Measurements from ENCODE around the gene BTG2. TPM values are rescaled to one million over a fixed set of nuclear protein-coding genes. Genes with fewer than 3 reads are reported as not detected.
A peak's percentile ranks its signal among the peaks of the same experiment; 100 is the strongest.

Gene BTG2
- total and polyA plus RNA-seq, 4 donors, result 36.2 to 302 (median 84.2) TPM

- DNase-seq (peak in 1 of 2 donors; percentile 89), ATAC-seq (ENCODE audit: low FRiP score) (peak; percentile 2)
- no peak overlapping the region for H3K4me3 ChIP-seq (ENCODE audit: low read length in 2 of 2)
Observed at GRCh38 chr1:203273869-203274602, 31.3 kb upstream of the BTG2 start.

GRCh38 chr1:203274603-203275381, 30.5 kb upstream of the BTG2 start:
- Histone ChIP-seq H3K27me3 (ENCODE audit: control insufficient read depth in 1 of 2, insufficient read depth in 2 of 2, low read length in 1 of 2) (no peaks in the 10 kb centered on the region), H3K4me3 (ENCODE audit: low read length in 2 of 2) (no peak overlapping the region), H3K9me3 (ENCODE audit: control insufficient read depth, low read length) (no peaks in the 10 kb centered on the region), H3K4me1 (ENCODE audit: control insufficient read depth in 1 of 2, insufficient read depth in 2 of 2, low read length in 2 of 2) (peaks cover 3 to 4% of the 10 kb centered on the region in 2 donors), H3K27ac (ENCODE audit: low read depth in 1 of 2, low read length in 2 of 2) (peak overlapping the region; percentile 71 to 76), H3K36me3 (ENCODE audit: control insufficient read depth in 1 of 2, insufficient read depth in 2 of 2, low read length in 1 of 2) (no peaks in the 10 kb centered on the region)
- peak in 1 of 2 donors; percentile 86 for DNase-seq
- intact Hi-C loops (cut with DNase I), result loop anchor here (5.0 kb wide), 2 partner anchors 33 to 213 kb away; partner anchors contain the start of gene BTG2 (in 1 of the 2)
- peak; percentile 17 for ATAC-seq (ENCODE audit: low FRiP score)
- 15 to 21% methylated on average over 12 of the region's 12 CpGs for WGBS, 2 donors

More at GRCh38 chr1:203273869-203274602, 31.3 kb upstream of the BTG2 start:
- Histone ChIP-seq H3K27me3 (ENCODE audit: control insufficient read depth in 1 of 2, insufficient read depth in 2 of 2, low read length in 1 of 2) (no peaks in the 10 kb centered on the region), H3K36me3 (ENCODE audit: control insufficient read depth in 1 of 2, insufficient read depth in 2 of 2, low read length in 1 of 2) (no peaks in the 10 kb centered on the region), H3K9me3 (ENCODE audit: control insufficient read depth, low read length) (no peaks in the 10 kb centered on the region), H3K4me1 (ENCODE audit: control insufficient read depth in 1 of 2, insufficient read depth in 2 of 2, low read length in 2 of 2) (peaks cover 3 to 4% of the 10 kb centered on the region in 2 donors), H3K27ac (ENCODE audit: low read depth in 1 of 2, low read length in 2 of 2) (peak overlapping the region; percentile 71 to 76)
- intact Hi-C loops (cut with DNase I), result loop anchor here (2.0 to 5.0 kb wide), 5 partner anchors 33 to 213 kb away; partner anchors contain the start of gene BTG2 (in 1 of the 2)
- WGBS, 2 donors, result 73 to 79% methylated on average over 12 of the region's 12 CpGs

GRCh38 chr1:203275656-203276272, 29.6 kb upstream of the BTG2 start:
- DNase-seq, result no peak
- WGBS, 2 donors, result 90 to 95% methylated on average over 11 of the region's 11 CpGs
- Histone ChIP-seq H3K27ac (ENCODE audit: low read depth in 1 of 2, low read length in 2 of 2) (no peak overlapping the region), H3K9me3 (ENCODE audit: control insufficient read depth, low read length) (no peaks in the 10 kb centered on the region), H3K36me3 (ENCODE audit: control insufficient read depth in 1 of 2, insufficient read depth in 2 of 2, low read length in 1 of 2) (no peaks in the 10 kb centered on the region), H3K4me1 (ENCODE audit: control insufficient read depth in 1 of 2, insufficient read depth in 2 of 2, low read length in 2 of 2) (peaks cover 3 to 4% of the 10 kb centered on the region in 2 donors), H3K4me3 (ENCODE audit: low read length in 2 of 2) (no peak overlapping the region), H3K27me3 (ENCODE audit: control insufficient read depth in 1 of 2, insufficient read depth in 2 of 2, low read length in 1 of 2) (no peaks in the 10 kb centered on the region)
- no peak for ATAC-seq (ENCODE audit: low FRiP score)
- intact Hi-C loops (cut with DNase I), result no loop called here

- H3K4me1 ChIP-seq (ENCODE audit: control insufficient read depth in 1 of 2, insufficient read depth in 2 of 2, low read length in 2 of 2), result peaks cover 3 to 4% of the 10 kb centered on the region in 2 donors
- H3K9me3 ChIP-seq (ENCODE audit: control insufficient read depth, low read length), result no peaks in the 10 kb centered on the region
- H3K27me3 ChIP-seq (ENCODE audit: control insufficient read depth in 1 of 2, insufficient read depth in 2 of 2, low read length in 1 of 2), result no peaks in the 10 kb centered on the region
- 80 to 98% methylated on average over 5 of the region's 5 CpGs for WGBS, 2 donors
- no peak overlapping the region for H3K27ac ChIP-seq (ENCODE audit: low read depth in 1 of 2, low read length in 2 of 2)
- DNase-seq, result no peak
- no peaks in the 10 kb centered on the region for H3K36me3 ChIP-seq (ENCODE audit: control insufficient read depth in 1 of 2, insufficient read depth in 2 of 2, low read length in 1 of 2)
- intact Hi-C loops (cut with DNase I), result no loop called here
- no peak for ATAC-seq (ENCODE audit: low FRiP score)
- H3K4me3 ChIP-seq (ENCODE audit: low read length in 2 of 2), result no peak overlapping the region
Observed at GRCh38 chr1:203276408-203276807, 28.9 kb upstream of the BTG2 start.

GRCh38 chr1:203276916-203277545, 28.3 kb upstream of the BTG2 start:
- DNase-seq, result no peak
- no peak for ATAC-seq (ENCODE audit: low FRiP score)

DNA sequence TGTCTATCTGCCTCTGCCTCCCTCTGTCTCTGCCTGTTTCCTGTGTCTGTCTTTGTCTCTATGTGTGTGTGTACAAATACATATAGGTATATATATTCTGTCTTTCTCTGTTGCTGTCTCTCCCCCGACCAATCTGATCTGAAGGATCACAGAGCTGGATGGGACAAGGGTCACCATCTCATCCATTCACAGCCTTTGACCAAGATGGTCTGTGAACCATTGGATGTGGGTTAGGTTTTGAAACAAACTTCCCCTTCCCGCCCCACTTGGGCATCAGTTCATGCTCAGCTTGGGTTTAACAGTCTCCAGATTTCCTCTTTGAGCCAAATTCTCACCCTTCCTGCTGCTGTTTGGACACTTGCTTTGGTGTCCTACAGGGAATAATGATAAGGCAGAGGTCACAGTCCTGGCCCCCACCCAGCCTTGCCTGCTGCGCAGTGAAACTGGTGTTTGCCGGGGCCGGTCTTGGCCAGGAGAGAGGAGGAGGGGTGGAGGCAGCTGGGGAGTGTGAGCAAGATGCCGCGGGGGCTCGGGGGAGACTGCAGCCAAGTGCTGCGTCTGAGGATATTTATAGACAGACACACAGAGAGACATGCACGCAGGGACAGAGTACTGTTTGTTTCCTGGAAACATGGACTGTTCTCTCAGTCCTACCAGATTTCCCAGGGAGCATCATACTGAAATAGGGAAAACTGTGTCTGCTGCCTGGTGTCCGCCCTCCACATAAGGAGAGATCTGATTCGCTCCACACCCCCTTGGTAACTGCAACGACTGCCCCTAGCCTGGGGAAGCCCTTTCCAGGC, 27.0 kb upstream of the BTG2 start:
- peak overlapping the region; percentile 43 to 76 for H3K27ac ChIP-seq (ENCODE audit: low read depth in 1 of 2, low read length in 2 of 2)
- DNase-seq, result peak; percentile 91 to 97
- H3K36me3 ChIP-seq (ENCODE audit: control insufficient read depth in 1 of 2, insufficient read depth in 2 of 2, low read length in 1 of 2), result no peaks in the 10 kb centered on the region
- peak; percentile 89 for ATAC-seq (ENCODE audit: low FRiP score)
- WGBS, 2 donors, result 6 to 9% methylated on average over 13 of the region's 13 CpGs
- intact Hi-C loops (cut with DNase I), result loop anchor here in 1 of 2 donors (2.0 kb wide), 1 partner anchor 29 kb away; no protein-coding TSS in a partner anchor
- H3K4me1 ChIP-seq (ENCODE audit: control insufficient read depth in 1 of 2, insufficient read depth in 2 of 2, low read length in 2 of 2), result peaks cover 3 to 4% of the 10 kb centered on the region in 2 donors
- H3K4me3 ChIP-seq (ENCODE audit: low read length in 2 of 2), result no peak overlapping the region
- no peaks in the 10 kb centered on the region for H3K9me3 ChIP-seq (ENCODE audit: control insufficient read depth, low read length)
- H3K27me3 ChIP-seq (ENCODE audit: control insufficient read depth in 1 of 2, insufficient read depth in 2 of 2, low read length in 1 of 2), result no peaks in the 10 kb centered on the region

More at GRCh38 chr1:203276916-203277545, 28.3 kb upstream of the BTG2 start:
- intact Hi-C loops (cut with DNase I), result no loop called here
- peaks cover 3 to 4% of the 10 kb centered on the region in 2 donors for H3K4me1 ChIP-seq (ENCODE audit: control insufficient read depth in 1 of 2, insufficient read depth in 2 of 2, low read length in 2 of 2)
- no peaks in the 10 kb centered on the region for H3K27me3 ChIP-seq (ENCODE audit: control insufficient read depth in 1 of 2, insufficient read depth in 2 of 2, low read length in 1 of 2)
- H3K36me3 ChIP-seq (ENCODE audit: control insufficient read depth in 1 of 2, insufficient read depth in 2 of 2, low read length in 1 of 2), result no peaks in the 10 kb centered on the region
- WGBS, 2 donors, result 80 to 81% methylated on average over 9 of the region's 9 CpGs
- no peaks in the 10 kb centered on the region for H3K9me3 ChIP-seq (ENCODE audit: control insufficient read depth, low read length)
- no peak overlapping the region for H3K4me3 ChIP-seq (ENCODE audit: low read length in 2 of 2)
- H3K27ac ChIP-seq (ENCODE audit: low read depth in 1 of 2, low read length in 2 of 2), result no peak overlapping the region

- DNase-seq (peak in 1 of 2 donors; percentile 89), ATAC-seq (ENCODE audit: low FRiP score) (no peak)
- no peak overlapping the region for H3K4me3 ChIP-seq (ENCODE audit: low read length in 2 of 2)
- no peaks in the 10 kb centered on the region for H3K9me3 ChIP-seq (ENCODE audit: control insufficient read depth, low read length)
- no peaks in the 10 kb centered on the region for H3K36me3 ChIP-seq (ENCODE audit: control insufficient read depth in 1 of 2, insufficient read depth in 2 of 2, low read length in 1 of 2)
- intact Hi-C loops (cut with DNase I), result loop anchor here in 1 of 2 donors (2.0 kb wide), 1 partner anchor 28 kb away; no protein-coding TSS in a partner anchor
- WGBS, 2 donors, result 35 to 39% methylated on average over 8 of the region's 8 CpGs
- peak overlapping the region; percentile 43 to 76 for H3K27ac ChIP-seq (ENCODE audit: low read depth in 1 of 2, low read length in 2 of 2)
- peaks cover 0 to 3% of the 10 kb centered on the region in 2 donors for H3K4me1 ChIP-seq (ENCODE audit: control insufficient read depth in 1 of 2, insufficient read depth in 2 of 2, low read length in 2 of 2)
- no peaks in the 10 kb centered on the region for H3K27me3 ChIP-seq (ENCODE audit: control insufficient read depth in 1 of 2, insufficient read depth in 2 of 2, low read length in 1 of 2)
Observed at GRCh38 chr1:203278885-203279406, 26.4 kb upstream of the BTG2 start.
